ENCODE results near the gene TRPV4.

The TRPV4 gene

DNA sequence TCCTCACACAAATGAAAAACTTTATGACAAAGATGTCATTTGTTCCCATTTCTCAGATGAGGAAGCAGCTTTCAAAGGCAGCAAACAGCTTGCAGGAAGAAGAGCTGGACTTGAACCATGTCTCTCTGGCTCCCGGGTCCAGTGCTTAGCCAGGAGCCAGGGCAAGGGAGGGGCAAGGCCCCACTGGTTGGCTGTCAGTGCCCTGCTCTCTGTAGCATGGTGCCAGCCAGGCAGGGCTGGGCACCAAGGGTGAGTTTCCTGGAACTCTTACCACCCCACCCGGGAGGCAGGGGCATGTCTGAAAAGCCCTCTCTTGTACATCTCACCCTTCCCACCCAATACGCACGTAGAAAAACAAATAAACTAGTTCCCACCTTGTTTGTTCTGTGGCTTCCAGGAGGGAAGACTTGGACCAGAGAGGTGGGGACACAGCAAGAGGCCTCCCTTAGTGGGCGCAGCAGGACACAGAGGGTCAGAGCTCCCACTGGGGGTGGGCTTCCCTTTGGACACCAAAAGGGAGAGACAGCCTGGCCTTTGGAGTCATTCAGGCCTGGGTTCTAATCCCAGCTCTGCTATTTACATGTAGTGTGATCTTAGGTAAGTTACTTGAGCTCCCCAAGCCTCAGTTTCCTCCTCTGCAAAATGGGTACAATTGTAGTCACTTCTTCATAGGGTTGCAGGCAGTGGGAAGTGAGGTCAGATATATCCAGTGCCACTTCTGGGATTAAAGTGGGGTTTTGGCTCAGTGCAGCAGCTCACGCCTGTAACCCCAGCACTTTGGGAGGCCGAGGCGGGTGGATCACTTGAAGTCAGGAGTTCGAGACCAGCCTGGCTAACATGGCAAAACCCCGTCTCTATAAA, 17.2 kb downstream of the TRPV4 start:
- DNase-seq (ENCODE audit: extremely low read depth, low read depth): no peak
- H3K4me3 ChIP-seq (replicated peaks; ENCODE audit: low read depth, low read length): no peak overlapping the region
- TF ChIP-seq, protein P1, sequence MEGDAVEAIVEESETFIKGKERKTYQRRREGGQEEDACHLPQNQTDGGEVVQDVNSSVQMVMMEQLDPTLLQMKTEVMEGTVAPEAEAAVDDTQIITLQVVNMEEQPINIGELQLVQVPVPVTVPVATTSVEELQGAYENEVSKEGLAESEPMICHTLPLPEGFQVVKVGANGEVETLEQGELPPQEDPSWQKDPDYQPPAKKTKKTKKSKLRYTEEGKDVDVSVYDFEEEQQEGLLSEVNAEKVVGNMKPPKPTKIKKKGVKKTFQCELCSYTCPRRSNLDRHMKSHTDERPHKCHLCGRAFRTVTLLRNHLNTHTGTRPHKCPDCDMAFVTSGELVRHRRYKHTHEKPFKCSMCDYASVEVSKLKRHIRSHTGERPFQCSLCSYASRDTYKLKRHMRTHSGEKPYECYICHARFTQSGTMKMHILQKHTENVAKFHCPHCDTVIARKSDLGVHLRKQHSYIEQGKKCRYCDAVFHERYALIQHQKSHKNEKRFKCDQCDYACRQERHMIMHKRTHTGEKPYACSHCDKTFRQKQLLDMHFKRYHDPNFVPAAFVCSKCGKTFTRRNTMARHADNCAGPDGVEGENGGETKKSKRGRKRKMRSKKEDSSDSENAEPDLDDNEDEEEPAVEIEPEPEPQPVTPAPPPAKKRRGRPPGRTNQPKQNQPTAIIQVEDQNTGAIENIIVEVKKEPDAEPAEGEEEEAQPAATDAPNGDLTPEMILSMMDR (IDR thresholded peaks at IDR 0.05; ENCODE audit: low read depth, low read length, missing control alignments): no peak

DNA sequence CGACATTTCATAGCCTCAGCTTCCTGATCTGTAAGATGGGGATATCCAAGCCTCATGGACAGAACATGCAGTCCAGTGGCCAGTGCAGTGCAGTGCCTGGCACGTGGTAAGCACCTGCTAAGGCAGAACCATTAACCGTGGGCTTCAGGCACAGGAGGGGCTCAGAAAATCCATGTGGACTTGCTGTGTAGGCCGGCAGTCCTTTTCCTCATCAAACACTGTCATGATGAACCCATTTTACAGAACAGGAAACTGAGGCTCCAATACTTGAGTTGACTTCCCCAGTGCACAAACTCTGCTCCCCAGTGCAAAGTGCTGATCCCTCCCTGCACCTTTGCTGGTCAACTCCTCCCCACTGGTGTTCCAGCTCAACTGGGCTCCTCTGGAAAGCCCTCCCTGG, 18.0 kb downstream of the TRPV4 start:
- TF ChIP-seq, protein P1 (IDR thresholded peaks at IDR 0.05; ENCODE audit: low read depth, low read length, missing control alignments): no peak
- DNase-seq (ENCODE audit: extremely low read depth, low read depth): no peak
- no peak overlapping the region for H3K4me3 ChIP-seq (replicated peaks; ENCODE audit: low read depth, low read length)

DNA sequence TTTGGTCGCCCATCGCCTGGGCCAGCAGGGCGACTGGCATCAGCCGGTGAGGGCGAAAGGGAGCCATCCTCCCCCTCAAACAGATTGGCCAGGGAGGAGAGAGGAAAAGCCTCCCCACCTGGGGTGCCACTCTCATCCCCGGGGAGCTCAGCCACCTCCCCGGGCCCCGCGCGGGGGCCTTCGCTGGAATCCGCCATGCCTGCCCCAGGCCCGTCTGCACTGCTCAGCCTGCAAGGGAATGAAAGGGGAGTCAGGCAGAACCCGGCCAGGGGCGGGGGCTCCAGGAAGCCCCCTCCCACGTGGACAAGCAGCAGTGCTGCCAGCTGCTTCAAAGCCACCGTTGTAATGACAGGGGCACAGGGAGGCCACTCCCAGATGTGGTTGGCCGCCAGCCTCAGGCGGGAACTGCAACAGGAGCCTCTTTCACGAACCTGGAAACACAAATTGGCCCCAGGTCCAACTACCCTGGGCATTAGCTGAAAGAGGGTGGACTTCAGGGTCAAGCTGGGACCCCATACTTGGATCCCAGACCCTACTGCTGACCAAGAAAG, 18.5 kb downstream of the TRPV4 start:
- H3K4me3 ChIP-seq (replicated peaks; ENCODE audit: low read depth, low read length): no peak overlapping the region
- TF ChIP-seq, protein P1 (IDR thresholded peaks at IDR 0.05; ENCODE audit: low read depth, low read length, missing control alignments): no peak
- DNase-seq (ENCODE audit: extremely low read depth, low read depth): no peak

DNA sequence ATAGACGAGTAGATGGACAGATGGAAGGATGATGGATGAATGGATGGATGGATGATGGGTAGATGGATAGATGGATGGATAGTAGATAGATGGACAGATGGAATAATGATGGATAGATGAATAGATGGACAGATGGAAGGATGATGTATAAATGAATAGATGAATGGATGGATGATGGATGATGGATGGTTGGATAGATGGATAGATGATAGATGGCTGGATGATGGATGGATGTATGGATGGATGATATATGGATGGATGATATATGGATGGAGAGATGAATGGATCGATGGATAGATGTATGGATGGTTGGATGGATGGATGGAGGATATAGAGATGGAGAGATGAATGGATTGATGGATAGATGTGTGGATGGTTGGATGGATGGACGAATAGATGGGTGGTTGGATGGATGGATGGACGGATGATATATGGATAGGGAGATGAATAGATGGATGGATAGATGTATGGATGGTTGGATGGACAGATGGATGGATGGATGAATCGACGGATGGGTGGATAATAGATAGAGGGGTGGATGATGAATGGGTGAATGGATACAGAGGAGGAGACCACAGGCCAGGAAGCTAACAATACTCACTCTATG, 19.3 kb downstream of the TRPV4 start:
- TF ChIP-seq, protein P1 (IDR thresholded peaks at IDR 0.05; ENCODE audit: low read depth, low read length, missing control alignments): no peak
- no peak overlapping the region for H3K4me3 ChIP-seq (replicated peaks; ENCODE audit: low read depth, low read length)
- no peak for DNase-seq (ENCODE audit: extremely low read depth, low read depth)

DNA sequence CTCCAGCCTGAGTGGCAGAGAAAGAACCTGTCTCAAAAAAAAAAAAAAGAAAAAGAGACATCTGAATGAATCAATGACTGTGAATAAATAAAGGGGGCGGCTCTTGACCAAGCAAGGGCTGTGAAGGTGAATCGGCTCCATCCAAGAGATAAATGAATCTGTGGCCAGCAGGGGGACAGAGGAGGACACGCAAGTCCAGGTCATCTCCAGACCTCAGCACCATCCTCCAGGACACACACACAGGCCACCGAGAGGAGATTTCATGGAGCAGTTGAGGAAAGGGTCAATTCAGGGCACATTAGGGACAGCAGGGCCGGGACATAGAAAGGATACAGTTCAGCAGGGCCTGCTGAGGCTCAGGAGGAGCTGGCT, 21.6 kb downstream of the TRPV4 start:
- no peak for DNase-seq (ENCODE audit: extremely low read depth, low read depth)
- TF ChIP-seq, protein P1 (IDR thresholded peaks at IDR 0.05; ENCODE audit: low read depth, low read length, missing control alignments): no peak
- H3K4me3 ChIP-seq (replicated peaks; ENCODE audit: low read depth, low read length): no peak overlapping the region

DNA sequence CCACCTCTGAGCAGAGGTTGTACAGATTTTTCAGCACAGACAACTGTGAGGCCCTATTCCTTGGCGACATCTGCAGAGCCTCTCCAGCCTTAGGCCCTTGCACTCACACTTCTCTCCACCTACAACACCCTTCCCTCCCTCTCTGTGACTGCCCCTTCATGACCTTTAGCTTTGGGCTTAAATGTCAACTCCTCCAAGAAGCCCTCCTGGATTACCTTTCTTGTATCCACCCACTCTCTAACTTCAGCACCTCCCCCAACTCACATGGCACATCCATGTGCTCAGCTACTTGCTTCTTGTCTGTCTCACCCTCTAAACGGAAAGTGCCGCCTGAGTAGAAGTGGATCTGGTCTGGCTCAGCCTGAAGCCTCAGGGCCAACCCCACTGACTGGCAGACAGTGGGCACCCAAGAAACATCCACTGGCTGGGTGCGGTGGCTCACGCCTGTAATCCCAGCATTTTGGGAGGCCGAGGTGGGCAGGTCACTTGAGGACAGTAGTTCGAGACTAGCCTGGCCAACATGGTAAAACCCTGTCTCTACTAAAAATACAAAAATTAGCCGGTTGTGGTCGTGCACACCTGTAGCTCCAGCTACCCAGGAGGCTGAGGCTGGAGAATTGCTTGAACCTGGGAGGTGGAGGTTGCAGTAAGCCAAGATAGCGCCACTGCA, 22.1 kb downstream of the TRPV4 start:
- H3K4me3 ChIP-seq (replicated peaks; ENCODE audit: low read depth, low read length): no peak overlapping the region
- TF ChIP-seq, protein P1 (IDR thresholded peaks at IDR 0.05; ENCODE audit: low read depth, low read length, missing control alignments): no peak
- DNase-seq (ENCODE audit: extremely low read depth, low read depth): no peak
